Lower leg skin (tissue), 3 donors: ENCODE measurements around the gene CAMKK1.

ENCODE experiments used
- CTCF ChIP-seq, 3 donors: fragments of 450-650 bp; IDR thresholded peaks; one replicate each; pipeline ENCODE4 v1.5.1; 2016; ENCODE audit warnings: antibody characterized with exemption in 3 of 3, mild to moderate bottlenecking in 3 of 3, moderate library complexity in 2 of 3
- POLR2A ChIP-seq, 2 donors: fragments of 450-650 bp; IDR thresholded peaks; one replicate each; pipeline ENCODE4 v1.6.1; 2016 to 2017; ENCODE audit warnings: antibody characterized with exemption in 2 of 2, mild to moderate bottlenecking in 1 of 2, moderate library complexity in 1 of 2

GRCh38 chr17:3845621-3846436 is 47.0 kb downstream of the CAMKK1 start, which contains the start of gene NCBP3:
- TF ChIP-seq CTCF (IDR thresholded peaks at IDR 0.05) (peak in 2 of 3 donors; percentile 52 to 87), POLR2A (IDR thresholded peaks at IDR 0.05) (peak in 1 of 2 donors; percentile 5)
